M059J (cell line): ENCODE data around the gene PGLYRP4. TPM values are rescaled to one million over a fixed set of nuclear protein-coding genes. Genes with fewer than 3 reads are reported as not detected.

ENCODE experiments used
- DNase-seq: peaks from one replicate; pipeline ENCODE4 v3.0.0-alpha.2; 2012; ENCODE audit warnings: low read depth
- total RNA-seq: library from RNA; depleted of rRNA; stranded (reverse); fragments of >200 nt; shearing (Covaris generic); gene quantifications from 2 replicates; pipeline ENCODE4 v1.2.3, GENCODE V29; 2014; rRNA removed

PGLYRP4 gene
- total RNA-seq: not detected in 2 replicates

GRCh38 chr1:153348511-153349362 is at the start of gene PGLYRP4:
Gene PGLYRP4, minus strand, starts transcription at chr1:153348841. Its CDS starts 909 bp downstream, at chr1:153347932.
- DNase-seq: no peak

- DNase-seq: no peak
Measured at GRCh38 chr1:153397924-153398651, 49.4 kb upstream of the PGLYRP4 start.

- DNase-seq: no peak
Measured at GRCh38 chr1:153397051-153397923, 48.6 kb upstream of the PGLYRP4 start.

- DNase-seq: no peak
Measured at GRCh38 chr1:153396461-153396860, 47.8 kb upstream of the PGLYRP4 start.

- no peak for DNase-seq
Measured at GRCh38 chr1:153395776-153396175, 47.1 kb upstream of the PGLYRP4 start.

- peak; percentile 28 for DNase-seq
Measured at GRCh38 chr1:153395136-153395685, 46.6 kb upstream of the PGLYRP4 start.

GRCh38 chr1:153394391-153394790 is 45.8 kb upstream of the PGLYRP4 start:
- no peak for DNase-seq

- no peak for DNase-seq
Measured at GRCh38 chr1:153393926-153394325, 45.3 kb upstream of the PGLYRP4 start.

GRCh38 chr1:153392822-153393221 is 44.2 kb upstream of the PGLYRP4 start:
- no peak for DNase-seq

GRCh38 chr1:153392258-153392657 is 43.6 kb upstream of the PGLYRP4 start:
- no peak for DNase-seq

- DNase-seq: peak; percentile 32
Measured at GRCh38 chr1:153390938-153391710, 42.5 kb upstream of the PGLYRP4 start, which contains the start of gene S100A8. Gene S100A8, minus strand, starts transcription at chr1:153391073. Its CDS starts 538 bp downstream, at chr1:153390535.

GRCh38 chr1:153389973-153390879 is 41.6 kb upstream of the PGLYRP4 start:
- DNase-seq: no peak

GRCh38 chr1:153389401-153389800 is 40.8 kb upstream of the PGLYRP4 start:
- DNase-seq: no peak

- no peak for DNase-seq
Measured at GRCh38 chr1:153387785-153388184, 39.1 kb upstream of the PGLYRP4 start.

GRCh38 chr1:153387001-153387400 is 38.4 kb upstream of the PGLYRP4 start:
- DNase-seq: no peak

GRCh38 chr1:153386500-153386901 is 37.9 kb upstream of the PGLYRP4 start:
- DNase-seq: peak; percentile 6

- no peak for DNase-seq
Measured at GRCh38 chr1:153384958-153385580, 36.4 kb upstream of the PGLYRP4 start.

GRCh38 chr1:153380711-153381110 is 32.1 kb upstream of the PGLYRP4 start:
- no peak for DNase-seq

GRCh38 chr1:153379591-153379990 is 30.9 kb upstream of the PGLYRP4 start:
- no peak for DNase-seq
